ENCODE measurements around the gene INTS13.
"Not testable (repeated sequence)": the region's sequence is repeated elsewhere in the genome, so short reads cannot be mapped to it uniquely, and the experiment has no call there.

INTS13 gene

GRCh38 chr12:26870491-26871419 is 67.0 kb downstream of the INTS13 start:
- peak; percentile 29 for DNase-seq (ENCODE audit: low spot score)

DNA sequence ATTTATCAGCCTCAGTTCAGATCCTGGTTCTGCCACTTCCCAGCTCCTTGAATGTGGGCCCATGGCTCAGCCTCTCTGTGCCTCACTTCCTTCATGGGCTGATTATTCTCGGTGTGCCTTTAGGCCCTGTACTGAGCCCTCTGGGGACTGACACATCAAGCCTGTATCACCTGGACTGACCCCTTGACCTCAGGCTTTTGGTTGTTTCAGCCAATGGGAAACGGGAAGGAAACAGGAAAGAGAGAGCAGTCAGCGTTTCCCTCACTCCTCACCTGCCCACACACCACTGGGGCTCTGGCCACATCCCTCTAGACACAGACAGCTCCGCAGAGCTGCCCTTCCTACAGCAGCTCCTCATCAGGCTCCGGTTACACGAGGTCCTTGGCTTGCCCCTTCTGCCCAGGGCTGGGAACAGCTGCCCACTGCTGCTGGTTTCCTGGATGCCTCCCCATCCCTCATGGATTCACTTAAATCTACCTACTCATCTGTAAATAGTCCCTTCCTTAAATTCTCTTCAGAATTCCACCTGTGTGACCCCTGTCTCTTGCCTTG is 67.8 kb downstream of the INTS13 start:
- DNase-seq (ENCODE audit: low spot score): no peak

GRCh38 chr12:26869104-26869494 is 68.7 kb downstream of the INTS13 start:
- DNase-seq (ENCODE audit: low spot score): no peak

DNA sequence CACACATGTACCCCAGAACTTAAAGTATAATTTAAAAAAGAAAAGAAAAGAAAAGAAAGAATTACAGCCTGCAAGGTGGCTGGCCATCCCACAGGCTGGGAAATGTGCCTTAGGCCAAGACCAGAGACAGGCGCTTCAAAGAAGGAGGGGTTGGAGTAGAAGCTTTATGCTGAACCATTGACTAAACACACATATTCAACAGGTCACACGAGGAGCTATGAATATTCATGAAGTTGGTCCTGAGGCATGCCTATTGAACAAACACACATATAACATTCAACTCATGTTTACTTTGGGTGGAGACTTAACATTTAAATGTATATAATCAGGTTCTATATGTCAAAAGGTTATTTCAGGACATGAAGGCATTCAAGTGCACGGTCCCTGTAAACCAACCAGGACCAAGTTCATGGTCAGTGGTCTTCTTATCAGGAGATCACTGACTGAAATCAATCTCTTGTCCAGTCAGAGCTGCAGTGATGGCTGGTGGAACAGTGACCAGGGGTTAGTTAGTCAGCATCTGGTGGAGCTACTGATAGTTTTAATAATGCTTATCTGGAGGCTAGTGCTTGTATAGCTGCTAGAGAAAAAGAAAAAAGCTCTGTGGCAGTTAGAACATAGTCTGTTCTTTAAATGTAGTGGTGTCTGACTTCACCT is 69.2 kb downstream of the INTS13 start:
- DNase-seq (ENCODE audit: low spot score): no peak

DNA sequence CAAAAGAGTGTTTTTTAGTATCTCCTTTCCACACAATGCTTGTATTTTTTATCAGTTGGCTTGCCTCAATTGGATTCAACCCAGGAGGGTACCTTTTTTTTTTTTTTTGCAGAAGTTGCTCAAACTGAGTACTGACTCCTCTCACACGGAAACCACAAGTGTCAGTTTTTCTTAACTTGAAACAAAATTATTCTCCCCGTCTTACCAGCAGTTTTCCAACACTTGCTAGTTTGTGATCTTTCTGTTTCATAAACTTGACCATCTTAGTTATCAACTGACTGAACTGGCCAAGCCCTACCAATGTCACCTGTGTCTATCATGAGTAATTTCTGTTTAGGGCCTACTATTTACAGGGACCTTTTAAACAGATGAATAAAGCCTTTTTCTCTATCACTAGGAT is 70.7 kb downstream of the INTS13 start:
- DNase-seq (ENCODE audit: low spot score): no peak

- no peak for DNase-seq (ENCODE audit: low spot score)
These were observed 74.3 kb downstream of the INTS13 start for GRCh38 chr12:26863515-26863914.

- not testable (repeated sequence) for DNase-seq (ENCODE audit: low spot score)
These were observed 75.0 kb downstream of the INTS13 start for GRCh38 chr12:26862787-26863186.

DNA sequence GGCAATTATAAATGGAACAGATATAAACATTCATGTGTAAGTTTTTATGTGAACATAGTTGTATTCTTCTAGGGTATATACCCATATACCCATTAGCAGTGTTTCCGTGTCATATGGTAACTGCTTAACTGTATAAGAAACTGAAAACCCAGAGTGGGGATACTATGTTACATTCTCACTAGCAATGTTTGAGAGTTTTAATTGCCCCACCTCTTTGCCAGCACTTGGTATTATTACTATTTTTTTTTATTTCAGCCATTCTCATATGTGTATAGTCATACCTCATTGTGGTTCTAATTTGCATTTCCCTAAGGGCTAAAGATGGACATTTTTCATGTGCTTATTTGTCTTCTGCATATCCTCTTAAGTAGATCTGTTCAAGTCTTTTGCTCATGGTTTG is 76.1 kb downstream of the INTS13 start:
- no peak for DNase-seq (ENCODE audit: low spot score)

DNA sequence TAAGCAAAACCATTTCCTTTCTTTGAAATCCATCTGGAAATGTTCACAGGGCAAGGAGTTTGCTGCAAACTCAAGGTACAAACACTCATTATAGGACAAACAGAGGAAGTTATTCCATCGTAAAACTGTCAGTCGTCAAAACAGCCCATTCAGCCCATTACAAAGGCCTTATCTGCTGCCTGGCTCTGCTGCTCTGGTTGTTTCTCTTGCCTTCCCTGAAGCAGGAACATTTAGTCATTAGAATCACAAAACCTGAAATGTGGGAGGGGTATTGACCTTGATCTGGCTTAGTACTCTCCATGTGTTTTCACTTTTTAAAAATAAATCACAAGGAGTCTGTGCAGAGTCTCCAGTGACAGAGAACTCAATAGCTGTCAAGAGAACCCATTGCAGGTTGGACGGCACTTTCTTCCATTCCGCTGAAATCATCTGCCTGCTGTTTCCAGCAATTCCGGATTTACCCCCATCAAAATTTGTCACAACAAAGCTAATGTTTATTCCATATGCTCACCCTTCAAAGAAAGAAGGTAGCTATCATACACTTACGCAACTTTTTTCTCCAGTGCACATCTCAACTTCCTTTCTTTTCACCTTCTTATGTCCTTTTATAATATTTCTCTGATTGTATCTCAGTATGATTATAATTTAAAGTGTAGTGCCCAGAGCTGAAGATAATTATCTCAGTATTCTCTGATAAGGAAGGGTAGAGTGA is 80.2 kb downstream of the INTS13 start:
- no peak for DNase-seq (ENCODE audit: low spot score)

- DNase-seq (ENCODE audit: low spot score): no peak
These were observed 82.4 kb downstream of the INTS13 start for GRCh38 chr12:26855337-26855736.

Measured in AG20443 (cell line).